LNCaP clone FGC (cell line): ENCODE results near the gene YIPF6.
"Not testable (repeated sequence)": the region's sequence is repeated elsewhere in the genome, so short reads cannot be mapped to it uniquely, and the experiment has no call there.

ENCODE experiments used
- DNase-seq: peaks from one replicate; pipeline ENCODE4 v3.0.0-alpha.2; 2011; ENCODE audit warnings: low read depth
- H3K4me3 ChIP-seq: 2 replicates; pipeline ENCODE4 v1.5.1; 2011; ENCODE audit warnings: mild to moderate bottlenecking, low read depth, low read length, control low read depth
- TF ChIP-seq, protein P1 (sequence below): IDR thresholded peaks from 2 replicates; pipeline ENCODE4 v1.5.1; 2012; ENCODE audit warnings: mild to moderate bottlenecking; ENCODE audit not compliant: control insufficient read depth, insufficient read depth; ENCODE audit errors: extremely low read depth

The YIPF6 gene

DNA sequence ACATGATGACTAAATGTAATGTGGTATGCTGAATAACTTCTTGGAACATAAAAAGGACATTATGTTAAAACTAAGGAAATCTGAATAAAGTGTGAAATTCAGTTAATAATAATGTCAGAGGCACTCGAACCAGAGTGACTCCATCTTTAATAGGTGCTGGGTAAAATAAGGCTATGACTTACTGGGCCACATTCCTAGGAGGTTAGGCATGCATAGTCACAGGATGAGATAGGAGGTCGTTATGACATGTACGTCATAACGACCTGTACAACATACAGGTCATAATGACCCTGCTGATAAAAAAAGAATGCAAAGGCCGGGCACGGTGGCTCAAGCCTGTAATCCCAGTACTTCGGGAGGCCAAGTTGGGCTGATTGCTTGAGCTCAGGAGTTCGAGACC, 36.7 kb upstream of the YIPF6 start:
- no peak for DNase-seq
- TF ChIP-seq, protein P1, sequence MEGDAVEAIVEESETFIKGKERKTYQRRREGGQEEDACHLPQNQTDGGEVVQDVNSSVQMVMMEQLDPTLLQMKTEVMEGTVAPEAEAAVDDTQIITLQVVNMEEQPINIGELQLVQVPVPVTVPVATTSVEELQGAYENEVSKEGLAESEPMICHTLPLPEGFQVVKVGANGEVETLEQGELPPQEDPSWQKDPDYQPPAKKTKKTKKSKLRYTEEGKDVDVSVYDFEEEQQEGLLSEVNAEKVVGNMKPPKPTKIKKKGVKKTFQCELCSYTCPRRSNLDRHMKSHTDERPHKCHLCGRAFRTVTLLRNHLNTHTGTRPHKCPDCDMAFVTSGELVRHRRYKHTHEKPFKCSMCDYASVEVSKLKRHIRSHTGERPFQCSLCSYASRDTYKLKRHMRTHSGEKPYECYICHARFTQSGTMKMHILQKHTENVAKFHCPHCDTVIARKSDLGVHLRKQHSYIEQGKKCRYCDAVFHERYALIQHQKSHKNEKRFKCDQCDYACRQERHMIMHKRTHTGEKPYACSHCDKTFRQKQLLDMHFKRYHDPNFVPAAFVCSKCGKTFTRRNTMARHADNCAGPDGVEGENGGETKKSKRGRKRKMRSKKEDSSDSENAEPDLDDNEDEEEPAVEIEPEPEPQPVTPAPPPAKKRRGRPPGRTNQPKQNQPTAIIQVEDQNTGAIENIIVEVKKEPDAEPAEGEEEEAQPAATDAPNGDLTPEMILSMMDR, result no peak
- H3K4me3 ChIP-seq, result no peak overlapping the region

DNA sequence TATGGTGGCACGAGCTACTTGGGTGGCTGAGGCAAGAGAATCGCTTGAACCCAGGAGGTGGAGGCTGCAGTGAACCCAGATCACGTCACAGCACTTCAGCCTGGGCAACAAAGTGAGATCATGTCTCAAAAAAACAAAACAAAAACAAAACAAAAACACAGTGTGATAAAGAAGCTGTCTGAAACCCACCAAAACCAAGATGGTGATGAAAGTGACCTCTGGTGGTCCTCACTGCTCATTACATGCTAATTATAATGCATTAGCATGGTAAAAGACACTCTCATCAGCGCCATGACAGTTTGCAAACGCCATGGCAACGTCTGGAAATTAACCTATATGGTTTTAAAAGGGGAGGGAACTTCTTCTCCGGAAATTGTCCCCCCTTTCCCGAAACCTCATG, 36.2 kb upstream of the YIPF6 start:
- H3K4me3 ChIP-seq, result no peak overlapping the region
- no peak for DNase-seq
- TF ChIP-seq, protein P1, result peak; percentile 45

DNA sequence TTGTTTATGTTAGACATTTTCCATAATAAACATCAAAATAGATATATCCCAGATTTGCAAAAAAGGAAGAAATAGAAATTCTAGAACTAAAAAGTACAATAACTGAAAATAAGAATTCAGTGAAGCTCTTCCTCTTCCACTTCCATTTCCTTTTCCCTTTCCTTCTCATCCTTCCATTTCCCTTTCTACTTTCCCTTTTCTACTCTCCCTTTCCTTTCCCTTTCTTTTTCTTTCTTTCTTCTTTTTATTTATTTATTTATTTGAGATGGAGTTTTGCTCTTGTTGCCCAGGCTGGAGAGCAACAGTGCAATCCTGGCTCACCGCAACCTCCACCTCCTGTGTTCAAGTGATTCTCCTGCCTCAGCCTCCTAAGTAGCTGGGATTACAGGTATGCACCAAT, 35.0 kb upstream of the YIPF6 start:
- no peak for DNase-seq
- TF ChIP-seq, protein P1, result no peak
- no peak overlapping the region for H3K4me3 ChIP-seq

DNA sequence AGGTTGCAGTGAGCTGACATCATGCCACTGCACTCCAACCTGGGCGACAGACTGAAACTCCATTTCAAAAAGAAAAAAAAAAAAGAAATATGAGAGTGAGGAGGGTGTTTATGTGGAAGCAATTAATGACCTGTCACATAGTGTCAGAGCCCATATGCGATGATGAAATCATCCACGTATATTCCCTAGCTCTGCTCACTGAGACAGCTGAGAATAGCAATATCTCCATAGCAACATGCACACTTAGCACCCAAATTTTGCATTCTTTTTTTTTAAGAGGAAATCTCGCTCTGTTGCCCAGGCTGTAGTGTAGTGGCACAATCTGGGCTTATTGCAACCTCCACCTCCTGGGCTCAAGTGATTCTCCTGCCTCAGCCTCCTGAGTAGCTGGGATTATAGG, 34.1 kb upstream of the YIPF6 start:
- DNase-seq, result no peak
- no peak overlapping the region for H3K4me3 ChIP-seq
- TF ChIP-seq, protein P1, result no peak

DNA sequence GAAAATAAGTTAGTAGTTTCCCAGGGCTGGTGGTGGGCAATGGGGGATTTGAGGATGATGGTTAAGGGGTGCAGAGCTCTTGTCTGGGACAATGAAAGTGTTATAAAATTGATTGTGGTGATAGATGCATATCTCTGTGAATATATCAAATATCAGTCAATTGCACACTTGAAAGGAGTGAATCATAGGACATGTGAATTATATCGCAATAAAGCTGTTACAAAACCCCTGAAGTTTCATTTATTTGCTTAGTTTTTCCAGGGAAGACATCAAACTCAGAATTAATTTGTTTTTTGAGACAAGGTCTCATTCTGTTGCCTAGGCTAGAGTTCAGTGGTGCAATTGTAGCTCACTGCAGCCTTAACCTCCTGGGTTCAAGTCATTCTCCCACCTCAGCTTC, 17.9 kb upstream of the YIPF6 start:
- TF ChIP-seq, protein P1, result no peak
- H3K4me3 ChIP-seq, result no peak overlapping the region
- no peak for DNase-seq

DNA sequence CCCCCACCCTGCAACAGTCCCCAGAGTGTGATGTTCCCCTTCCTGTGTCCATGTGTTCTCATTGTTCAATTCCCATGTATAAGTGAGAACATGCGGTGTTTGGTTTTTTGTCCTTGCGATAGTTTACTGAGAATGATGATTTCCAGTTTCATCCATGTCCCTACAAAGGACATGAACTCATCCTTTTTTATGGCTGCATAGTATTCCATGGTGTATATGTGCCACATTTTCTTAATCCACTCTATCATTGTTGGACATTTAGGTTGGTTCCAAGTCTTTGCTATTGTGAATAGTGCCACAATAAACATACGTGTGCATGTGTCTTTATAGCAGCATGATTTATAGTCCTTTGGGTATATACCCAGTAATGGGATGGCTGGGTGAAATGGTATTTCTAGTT, 12.7 kb upstream of the YIPF6 start:
- not testable (repeated sequence) for H3K4me3 ChIP-seq, DNase-seq

DNA sequence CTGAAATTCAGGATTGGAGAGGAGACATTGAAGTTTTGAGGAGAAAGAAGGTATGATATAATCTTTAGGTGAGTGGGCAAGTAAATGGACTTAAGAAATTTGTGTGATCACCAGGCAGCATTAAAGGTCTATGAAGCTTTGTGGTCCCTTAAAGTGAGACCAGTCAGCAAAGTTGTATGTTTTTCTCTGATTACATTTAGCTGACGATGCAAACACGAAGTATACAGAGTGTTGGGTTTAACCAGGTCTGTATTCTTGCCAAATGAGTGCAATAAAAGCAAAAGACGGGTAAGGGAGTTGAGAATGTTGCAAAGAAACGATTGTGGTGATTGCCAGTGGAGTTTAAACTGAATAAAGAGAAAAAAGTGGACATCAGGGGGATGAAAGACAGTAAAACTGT, 11.6 kb upstream of the YIPF6 start:
- TF ChIP-seq, protein P1, result no peak
- no peak overlapping the region for H3K4me3 ChIP-seq
- no peak for DNase-seq

DNA sequence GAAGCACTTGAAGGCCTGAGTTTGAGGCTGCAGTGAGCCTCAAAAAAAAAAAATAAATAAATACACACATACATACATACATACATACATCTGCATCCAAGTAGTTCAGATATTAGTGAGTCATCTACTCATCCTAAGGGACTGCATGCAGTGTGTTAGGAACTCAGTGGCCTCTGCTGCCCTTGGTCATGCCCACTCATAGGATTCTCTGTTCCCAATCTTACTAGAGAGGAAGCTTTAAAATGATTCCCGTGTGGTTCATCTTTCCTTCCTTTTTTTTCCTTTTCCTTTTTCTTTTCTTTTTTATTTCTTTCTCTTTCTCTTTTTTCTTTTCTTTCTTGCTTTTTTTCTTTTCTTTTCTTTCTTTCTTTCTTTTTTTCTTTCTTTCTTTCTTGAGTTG, 10.9 kb upstream of the YIPF6 start:
- TF ChIP-seq, protein P1, result no peak
- DNase-seq, result no peak
- H3K4me3 ChIP-seq, result no peak overlapping the region
